GM18873 (cell line): ENCODE results near the gene CACUL1.
"Not testable (repeated sequence)": the region's sequence is repeated elsewhere in the genome, so short reads cannot be mapped to it uniquely, and the experiment has no call there.

Experiments used
- ATAC-seq: cut with Tn5 transposase; IDR thresholded peaks from one replicate; pipeline ENCODE4 v1.9.1; 2021; ENCODE audit warnings: mild to moderate bottlenecking, moderate library complexity, moderate number of reproducible peaks; ENCODE audit not compliant: unreplicated experiment, low FRiP score

Gene CACUL1

GRCh38 chr10:118769898-118770600 is 15.3 kb upstream of the CACUL1 start:
- no peak for ATAC-seq

- no peak for ATAC-seq
Measured at GRCh38 chr10:118768041-118768919, 13.5 kb upstream of the CACUL1 start.

GRCh38 chr10:118767297-118768040 is 12.7 kb upstream of the CACUL1 start:
- ATAC-seq, result no peak

- ATAC-seq, result no peak
Measured at GRCh38 chr10:118764195-118764594, 9.4 kb upstream of the CACUL1 start.

GRCh38 chr10:118763202-118763988 is 8.6 kb upstream of the CACUL1 start:
- no peak for ATAC-seq

- ATAC-seq, result no peak
Measured at GRCh38 chr10:118760265-118760664, 5.5 kb upstream of the CACUL1 start.

- ATAC-seq, result no peak
Measured at GRCh38 chr10:118758449-118758848, 3.7 kb upstream of the CACUL1 start.

GRCh38 chr10:118754229-118754555 is 578 bp downstream of the CACUL1 start:
- no peak for ATAC-seq

- ATAC-seq, result no peak
Measured at GRCh38 chr10:118753331-118754228, 1.2 kb downstream of the CACUL1 start.

- no peak for ATAC-seq
Measured at GRCh38 chr10:118752409-118752808, 2.4 kb downstream of the CACUL1 start.

GRCh38 chr10:118751265-118751664 is 3.5 kb downstream of the CACUL1 start:
- no peak for ATAC-seq

- ATAC-seq, result no peak
Measured at GRCh38 chr10:118748041-118748440, 6.7 kb downstream of the CACUL1 start.

GRCh38 chr10:118746246-118746645 is 8.5 kb downstream of the CACUL1 start:
- ATAC-seq, result no peak

GRCh38 chr10:118745056-118745455 is 9.7 kb downstream of the CACUL1 start:
- no peak for ATAC-seq

GRCh38 chr10:118744346-118744918 is 10.3 kb downstream of the CACUL1 start:
- not testable (repeated sequence) for ATAC-seq

GRCh38 chr10:118742782-118743181 is 12.0 kb downstream of the CACUL1 start:
- no peak for ATAC-seq

- ATAC-seq, result no peak
Measured at GRCh38 chr10:118742032-118742431, 12.7 kb downstream of the CACUL1 start.

- ATAC-seq, result no peak
Measured at GRCh38 chr10:118738406-118738805, 16.4 kb downstream of the CACUL1 start.
